Retinal pigment epithelial cell (primary cell): ENCODE results near the gene AMER3.

Source experiments
- DNase-seq: peaks from one replicate; pipeline ENCODE4 v3.0.0-alpha.2; 2010; ENCODE audit warnings: low read depth
- H3K4me3 ChIP-seq: 2 replicates; pipeline ENCODE4 v1.5.1; 2011; ENCODE audit warnings: mild to moderate bottlenecking, low read length, control low read depth, moderate library complexity
- TF ChIP-seq, protein P1 (sequence below): conservative IDR thresholded peaks from 2 replicates; pipeline ENCODE4 v1.5.1; 2011; ENCODE audit warnings: low read depth, low read length, control low read depth, inconsistent platforms

AMER3 gene

DNA sequence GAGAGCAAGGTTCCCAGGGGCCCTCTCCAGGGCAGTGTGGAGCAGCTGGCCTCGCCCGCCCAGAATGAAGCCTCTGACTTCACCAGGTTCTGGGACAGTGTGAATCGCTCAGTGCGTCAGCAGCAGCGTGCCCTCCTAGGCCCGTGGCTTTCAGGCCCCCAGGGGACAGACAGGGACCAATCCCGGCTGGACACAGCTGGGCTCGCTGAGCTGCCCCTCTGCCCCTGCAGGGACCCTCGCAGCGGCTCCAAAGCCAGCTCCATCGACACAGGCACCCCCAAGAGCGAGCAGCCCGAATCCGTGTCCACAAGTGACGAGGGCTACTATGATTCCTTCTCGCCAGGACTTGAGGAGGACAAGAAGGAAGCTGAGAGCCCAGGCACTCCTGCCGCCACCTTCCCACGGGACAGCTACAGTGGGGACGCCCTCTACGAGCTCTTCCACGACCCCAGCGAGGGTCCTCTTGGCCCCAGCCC lies 7.6 kb downstream of the AMER3 start:
- no peak for DNase-seq
- no peak overlapping the region for H3K4me3 ChIP-seq
- TF ChIP-seq, protein P1, sequence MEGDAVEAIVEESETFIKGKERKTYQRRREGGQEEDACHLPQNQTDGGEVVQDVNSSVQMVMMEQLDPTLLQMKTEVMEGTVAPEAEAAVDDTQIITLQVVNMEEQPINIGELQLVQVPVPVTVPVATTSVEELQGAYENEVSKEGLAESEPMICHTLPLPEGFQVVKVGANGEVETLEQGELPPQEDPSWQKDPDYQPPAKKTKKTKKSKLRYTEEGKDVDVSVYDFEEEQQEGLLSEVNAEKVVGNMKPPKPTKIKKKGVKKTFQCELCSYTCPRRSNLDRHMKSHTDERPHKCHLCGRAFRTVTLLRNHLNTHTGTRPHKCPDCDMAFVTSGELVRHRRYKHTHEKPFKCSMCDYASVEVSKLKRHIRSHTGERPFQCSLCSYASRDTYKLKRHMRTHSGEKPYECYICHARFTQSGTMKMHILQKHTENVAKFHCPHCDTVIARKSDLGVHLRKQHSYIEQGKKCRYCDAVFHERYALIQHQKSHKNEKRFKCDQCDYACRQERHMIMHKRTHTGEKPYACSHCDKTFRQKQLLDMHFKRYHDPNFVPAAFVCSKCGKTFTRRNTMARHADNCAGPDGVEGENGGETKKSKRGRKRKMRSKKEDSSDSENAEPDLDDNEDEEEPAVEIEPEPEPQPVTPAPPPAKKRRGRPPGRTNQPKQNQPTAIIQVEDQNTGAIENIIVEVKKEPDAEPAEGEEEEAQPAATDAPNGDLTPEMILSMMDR = no peak

GRCh38 chr2:130763405-130763804 lies 8.1 kb downstream of the AMER3 start:
- DNase-seq = no peak
- TF ChIP-seq, protein P1 = no peak
- no peak overlapping the region for H3K4me3 ChIP-seq

- TF ChIP-seq, protein P1 = no peak
- no peak for DNase-seq
- no peak overlapping the region for H3K4me3 ChIP-seq
These were observed 8.9 kb downstream of the AMER3 start for GRCh38 chr2:130764035-130764820.

DNA sequence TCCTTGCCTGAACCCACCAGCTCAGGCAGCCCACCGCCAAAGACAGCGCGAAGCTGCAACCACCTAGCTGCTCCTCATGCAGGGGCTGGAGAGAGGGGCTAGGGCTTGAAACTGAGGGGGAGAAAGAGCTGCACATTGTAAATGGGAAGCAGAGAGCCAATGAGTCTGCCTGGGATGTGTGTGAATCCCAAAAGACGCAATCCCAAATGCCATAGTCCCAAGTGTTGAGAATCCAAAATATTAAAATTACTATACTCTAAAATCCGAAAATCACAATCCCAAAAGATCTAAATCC lies 9.4 kb downstream of the AMER3 start:
- DNase-seq = no peak
- TF ChIP-seq, protein P1 = no peak
- H3K4me3 ChIP-seq = no peak overlapping the region

DNA sequence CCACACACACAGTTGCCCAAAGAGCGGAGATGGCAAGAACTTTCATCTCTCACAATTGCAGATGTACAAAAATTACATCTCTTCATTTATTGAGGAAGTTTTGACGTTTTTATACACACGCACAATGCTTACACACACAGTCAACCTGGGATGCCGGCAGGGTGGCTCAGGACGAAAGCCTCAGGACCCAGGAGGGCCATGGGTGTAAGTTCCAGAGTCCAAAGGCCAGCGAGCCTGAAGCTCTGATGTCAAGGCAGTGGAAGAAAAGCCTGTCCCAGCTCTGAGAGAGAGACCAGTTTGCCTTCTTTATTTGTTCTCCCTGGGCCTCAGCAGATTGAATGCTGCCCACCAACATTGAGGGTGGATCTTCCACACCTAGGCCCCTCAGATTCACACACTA lies 10.1 kb downstream of the AMER3 start:
- H3K4me3 ChIP-seq = no peak overlapping the region
- TF ChIP-seq, protein P1 = no peak
- no peak for DNase-seq

- no peak for DNase-seq
- TF ChIP-seq, protein P1 = no peak
- H3K4me3 ChIP-seq = no peak overlapping the region
These were observed 10.7 kb downstream of the AMER3 start for GRCh38 chr2:130766037-130766436.

GRCh38 chr2:130766711-130767407 lies 11.5 kb downstream of the AMER3 start:
- no peak for DNase-seq
- TF ChIP-seq, protein P1 = no peak
- no peak overlapping the region for H3K4me3 ChIP-seq
